IMR-90 (cell line): ENCODE data around the gene RALGAPB. TPM values are rescaled to one million over a fixed set of nuclear protein-coding genes. Genes with fewer than 3 reads are reported as not detected.

Experiments
- ATAC-seq: fragments of 200-7000 bp; cut with Tn5 transposase; 2 replicates; pipeline ENCODE4 v1.9.1; 2020; ENCODE audit warnings: low read depth, mild to moderate bottlenecking, moderate library complexity
- BruUV-seq: library from RNA; stranded (reverse); fragments of 400-500 nt; replicated peaks from 2 replicates; lab custom pipeline; 2021; lab: Mats Ljungman, UMichigan
- CTCF ChIA-PET: fragments of 300-600 bp; formaldehyde crosslinking; extraction: SDS; loops from one replicate; lab custom pipeline; 2021; ENCODE audit warnings: antibody characterized with exemption; lab: Yijun Ruan, JAX
- POLR2A ChIA-PET: fragments of 300-600 bp; sonication (Branson Sonifier 250); formaldehyde crosslinking; loops from one replicate; lab custom pipeline; 2022; ENCODE audit warnings: antibody characterized with exemption; ENCODE audit not compliant: unreplicated experiment; lab: Charles Lee
- DNase-seq: peaks from one replicate; pipeline ENCODE4 v3.0.0; 2013
- H2AFZ ChIP-seq: replicated peaks from 2 replicates; pipeline ENCODE3; 2013; ENCODE audit warnings: low read length, mild to moderate bottlenecking; ENCODE audit not compliant: poor library complexity
- H2AK5ac ChIP-seq: 2 replicates; pipeline ENCODE4 v1.6.1; 2013; ENCODE audit warnings: low read depth, low read length, inconsistent platforms
- H2AK9ac ChIP-seq: replicated peaks from 2 replicates; pipeline ENCODE3; 2013; ENCODE audit warnings: mild to moderate bottlenecking, low read depth, low read length, moderate library complexity; ENCODE audit not compliant: poor library complexity
- H2BK120ac ChIP-seq: 2 replicates; pipeline ENCODE4 v1.6.1; 2013; ENCODE audit warnings: low read depth, low read length, inconsistent platforms
- H2BK15ac ChIP-seq: 3 replicates; pipeline ENCODE4 v1.6.1; 2013; ENCODE audit warnings: low read depth, low read length, inconsistent platforms
- H2BK20ac ChIP-seq: 2 replicates; pipeline ENCODE4 v1.6.1; 2013; ENCODE audit warnings: low read depth, mild to moderate bottlenecking, inconsistent platforms, low read length, moderate library complexity
- H2BK5ac ChIP-seq: 2 replicates; pipeline ENCODE4 v1.6.1; 2013; ENCODE audit warnings: mild to moderate bottlenecking, low read depth, low read length, inconsistent platforms; ENCODE audit not compliant: poor library complexity, severe bottlenecking
- H3K14ac ChIP-seq: replicated peaks from 2 replicates; pipeline ENCODE4 v1.6.1; 2013; ENCODE audit warnings: low read depth, low read length, inconsistent platforms
- H3K18ac ChIP-seq: 2 replicates; pipeline ENCODE4 v1.6.1; 2013; ENCODE audit warnings: low read depth, low read length, control low read depth
- H3K23ac ChIP-seq: 2 replicates; pipeline ENCODE4 v1.6.1; 2013; ENCODE audit warnings: low read depth, low read length, inconsistent platforms
- H3K27ac ChIP-seq: 2 replicates; pipeline ENCODE4 v1.5.1; 2013; ENCODE audit warnings: mild to moderate bottlenecking, control low read depth, low read length; ENCODE audit not compliant: insufficient read depth
- H3K27me3 ChIP-seq: 2 replicates; pipeline ENCODE4 v1.6.1; 2013; ENCODE audit warnings: low read length; ENCODE audit not compliant: control insufficient read depth, insufficient read depth
- H3K36me3 ChIP-seq: 2 replicates; pipeline ENCODE4 v1.6.1; 2013; ENCODE audit warnings: low read length, mixed read lengths; ENCODE audit not compliant: control insufficient read depth, insufficient read depth
- H3K4ac ChIP-seq: 2 replicates; pipeline ENCODE4 v1.6.1; 2013; ENCODE audit warnings: low read depth, low read length, inconsistent platforms
- H3K4me1 ChIP-seq: 2 replicates; pipeline ENCODE4 v1.6.1; 2013; ENCODE audit warnings: low read length, mixed read lengths; ENCODE audit not compliant: control insufficient read depth, insufficient read depth
- H3K4me2 ChIP-seq: 2 replicates; pipeline ENCODE4 v1.6.1; 2013; ENCODE audit warnings: low read depth, mild to moderate bottlenecking, control low read depth, low read length, moderate library complexity
- H3K4me3 ChIP-seq: 2 replicates; pipeline ENCODE4 v1.5.1; 2013; ENCODE audit warnings: low read depth, mild to moderate bottlenecking, control low read depth, low read length, moderate library complexity; ENCODE audit not compliant: insufficient read depth
- H3K56ac ChIP-seq: 2 replicates; pipeline ENCODE4 v1.6.1; 2013; ENCODE audit warnings: low read length, inconsistent platforms; ENCODE audit not compliant: insufficient read depth; ENCODE audit errors: extremely low read depth
- H3K79me1 ChIP-seq, 2 experiments: 2 replicates each; pipeline ENCODE4 v1.6.1; 2013; ENCODE audit warnings: low read length in 2 of 2, inconsistent platforms in 1 of 2, low read depth in 1 of 2
- H3K9ac ChIP-seq: 2 replicates; pipeline ENCODE4 v1.6.1; 2013; ENCODE audit warnings: low read depth, low read length, control low read depth
- H3K9me1 ChIP-seq: 2 replicates; pipeline ENCODE4 v1.6.1; 2013; ENCODE audit warnings: low read length, inconsistent platforms; ENCODE audit not compliant: insufficient read depth
- H3K9me3 ChIP-seq: 2 replicates; pipeline ENCODE4 v1.6.1; 2013; ENCODE audit warnings: low read length; ENCODE audit not compliant: control insufficient read depth, insufficient read depth
- H4K20me1 ChIP-seq: 2 replicates; pipeline ENCODE4 v1.6.1; 2013; ENCODE audit warnings: low read length, inconsistent platforms; ENCODE audit not compliant: insufficient read depth
- H4K5ac ChIP-seq: 2 replicates; pipeline ENCODE4 v1.6.1; 2013; ENCODE audit warnings: mild to moderate bottlenecking, low read depth, low read length, control low read depth
- H4K8ac ChIP-seq, 2 experiments: 2 replicates each; pipeline ENCODE4 v1.6.1; 2013; ENCODE audit warnings: low read depth in 2 of 2, low read length in 2 of 2, control low read depth in 1 of 2, inconsistent platforms in 1 of 2
- H4K91ac ChIP-seq: 2 replicates; pipeline ENCODE4 v1.6.1; 2013; ENCODE audit warnings: low read depth, low read length, inconsistent platforms; ENCODE audit not compliant: insufficient read depth
- BHLHE40 ChIP-seq: fragments of 150-350 bp; IDR thresholded peaks from 2 replicates; pipeline ENCODE4 v1.6.1; 2016; ENCODE audit warnings: mild to moderate bottlenecking, low read depth, low read length
- CEBPB ChIP-seq: IDR thresholded peaks from 2 replicates; pipeline ENCODE4 v1.6.1; 2012; ENCODE audit warnings: low read depth, low read length, improper control_type of control experiment
- CHD1 ChIP-seq: IDR thresholded peaks from 2 replicates; pipeline ENCODE4 v1.6.1; 2012; ENCODE audit warnings: low read depth, low read length, improper control_type of control experiment
- CTCF ChIP-seq: conservative IDR thresholded peaks from 2 replicates; pipeline ENCODE4 v1.5.1; 2012; ENCODE audit warnings: mild to moderate bottlenecking, low read depth, low read length, improper control_type of control experiment
- ELK1 ChIP-seq: fragments of 150-350 bp; IDR thresholded peaks from 2 replicates; pipeline ENCODE4 v1.6.1; 2016; ENCODE audit warnings: low read depth, mild to moderate bottlenecking, low read length, moderate library complexity, borderline replicate concordance
- MAFK ChIP-seq: IDR thresholded peaks from 2 replicates; pipeline ENCODE4 v1.6.1; 2012; ENCODE audit warnings: low read depth, low read length, improper control_type of control experiment
- MAZ ChIP-seq: IDR thresholded peaks from 2 replicates; pipeline ENCODE4 v1.6.1; 2012; ENCODE audit warnings: low read depth, mild to moderate bottlenecking, low read length, improper control_type of control experiment, moderate library complexity, borderline replicate concordance
- NFE2L2 ChIP-seq: fragments of 150-350 bp; IDR thresholded peaks from 2 replicates; pipeline ENCODE4 v1.6.1; 2016; ENCODE audit warnings: low read depth, mild to moderate bottlenecking, low read length
- RAD21 ChIP-seq: IDR thresholded peaks from 2 replicates; pipeline ENCODE4 v1.6.1; 2012; ENCODE audit warnings: low read length, improper control_type of control experiment
- RFX5 ChIP-seq: IDR thresholded peaks from 2 replicates; pipeline ENCODE4 v1.8.0; 2012; ENCODE audit warnings: low read depth, mild to moderate bottlenecking, low read length, moderate library complexity
- SMC3 ChIP-seq: fragments of 150-350 bp; IDR thresholded peaks from 2 replicates; pipeline ENCODE4 v1.6.1; 2016; ENCODE audit warnings: low read depth, mild to moderate bottlenecking, antibody characterized with exemption, low read length, moderate library complexity
- WGBS, 2 experiments: methylation state at CpG; one replicate each; pipeline versions ENCODE4 v1.1.5 to v1.1.7; 2013; ENCODE audit warnings: missing lambda C conversion rate in 2 of 2; ENCODE audit not compliant: insufficient read length in 1 of 2; ENCODE audit errors: extremely low coverage in 2 of 2; 5-methylcytosine and 5-hydroxymethylcytosine counted together
- dilution Hi-C: fragments of 300-500 bp; cut with HindIII; formaldehyde crosslinking; loops from one replicate; pipeline ENCODE4 v1.14.3; 2018; ENCODE audit warnings: low sequenced_read_pairs; ENCODE audit not compliant: unreplicated experiment
- in situ Hi-C: fragments of 300-500 bp; cut with MboI; formaldehyde crosslinking; loops from 3 replicates; pipeline ENCODE4 v1.14.3; 2019; ENCODE audit warnings: low sequenced_read_pairs, inconsistent platforms, mixed read lengths
- intact Hi-C: fragments of 100-400 bp; cut with micrococcal nuclease; formaldehyde crosslinking; loops from 2 replicates; pipeline ENCODE4 v1.10.0; 2022
- polyA plus RNA-seq, 3 experiments: library from polyadenylated mRNA; depleted of rRNA; stranded (reverse); fragments of >200 nt; gene quantifications; 2 replicates each; pipeline ENCODE4 v1.2.3, GENCODE V29; 2012; ENCODE audit warnings: low replicate concordance in 1 of 3
- total RNA-seq: library from RNA; depleted of rRNA; stranded (reverse); fragments of >200 nt; gene quantifications from 2 replicates; pipeline ENCODE4 v1.2.3, GENCODE V29; 2012

Gene RALGAPB
- total and polyA plus RNA-seq, 2 of the 4 experiments (the other 2 are of a cell fraction) = 12.7 to 30.3 TPM

GRCh38 chr20:38477747-38478146 is 5.1 kb downstream of the RALGAPB start:
- Histone ChIP-seq H3K9ac (no peak overlapping the region), H3K56ac (no peak overlapping the region), H3K14ac (no peak overlapping the region), H3K27me3 (no peaks in the 10 kb centered on the region), H4K8ac (no peak overlapping the region), H2AK5ac (no peak overlapping the region), H2AK9ac (no peak overlapping the region), H3K18ac (no peak overlapping the region), H4K5ac (no peak overlapping the region), H2BK20ac (no peak overlapping the region), H3K9me1 (no peaks in the 10 kb centered on the region; the same call in 1 of the 2 replicates), H3K79me1 (peaks cover 34 to 71% of the 10 kb centered on the region in 2 experiments), H3K4ac (no peak overlapping the region), H2BK120ac (no peak overlapping the region), H2BK5ac (no peak overlapping the region), H4K91ac (no peak overlapping the region), H3K4me2 (no peak overlapping the region), H4K20me1 (peaks cover 63% of the 10 kb centered on the region), H3K23ac (no peak overlapping the region), H3K9me3 (no peaks in the 10 kb centered on the region), H3K27ac (no peak overlapping the region), H2BK15ac (no peak overlapping the region), H2AFZ (no peak overlapping the region), H3K4me3 (no peak overlapping the region), H3K36me3 (peaks cover 4% of the 10 kb centered on the region; the same call in 1 of the 2 replicates), H3K4me1 (peaks cover 2% of the 10 kb centered on the region)
- BruUV-seq = no TSS peak
- 90% methylated on average over 2 of the region's 8 CpGs; no CpG with 5 or more reads in 1 of the 2 experiments for WGBS, 2 experiments
- CTCF ChIA-PET = interaction anchor here (1.6 kb wide), 1 partner anchor 42 kb away, joined by 5 read pairs; the partner anchor contains the start of gene SNHG17
- TF ChIP-seq CEBPB (no peak), CHD1 (no peak), SMC3 (no peak), RFX5 (no peak), NFE2L2 (no peak), MAFK (no peak), BHLHE40 (no peak), CTCF (no peak), RAD21 (no peak), ELK1 (no peak), MAZ (no peak)
- DNase-seq = no peak
- in situ Hi-C loops = loop anchor here (10.0 kb wide), 1 partner anchor 57 kb away; no protein-coding TSS in a partner anchor
- intact Hi-C loops = no loop called here
- POLR2A ChIA-PET = no interaction called here
- dilution Hi-C loops = no loop called here
- ATAC-seq = no peak
